ENCODE results near the gene OGFOD1.
A peak's percentile ranks its signal among the peaks of the same experiment; 100 is the strongest.
"Not testable (repeated sequence)": the region's sequence is repeated elsewhere in the genome, so short reads cannot be mapped to it uniquely, and the experiment has no call there.

The OGFOD1 gene

GRCh38 chr16:56481468-56482122 is 30.2 kb downstream of the OGFOD1 start:
- no peak for DNase-seq

- DNase-seq: no peak
These were observed 31.4 kb downstream of the OGFOD1 start for GRCh38 chr16:56482683-56483236.

DNA sequence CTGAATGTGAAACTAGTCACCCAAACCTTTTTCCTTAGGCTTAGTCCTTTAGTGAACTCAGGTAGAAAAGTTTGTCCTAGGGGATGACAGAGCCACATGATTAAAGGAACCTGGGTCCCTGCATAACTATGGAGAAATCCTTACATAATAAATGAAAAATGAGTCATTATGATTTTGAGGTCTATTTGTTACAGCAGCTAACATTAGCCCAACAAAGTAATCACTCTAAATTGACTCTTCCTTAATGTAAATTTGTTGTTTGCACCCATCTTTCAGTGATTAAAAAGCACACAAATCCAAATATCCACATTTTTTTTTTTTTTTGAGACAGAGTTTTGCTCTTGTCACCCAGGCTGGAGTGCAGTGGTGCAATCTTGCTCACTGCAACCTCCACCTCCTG is 32.0 kb downstream of the OGFOD1 start:
- DNase-seq: no peak

- no peak for DNase-seq
These were observed 36.7 kb downstream of the OGFOD1 start for GRCh38 chr16:56488035-56488434.

DNA sequence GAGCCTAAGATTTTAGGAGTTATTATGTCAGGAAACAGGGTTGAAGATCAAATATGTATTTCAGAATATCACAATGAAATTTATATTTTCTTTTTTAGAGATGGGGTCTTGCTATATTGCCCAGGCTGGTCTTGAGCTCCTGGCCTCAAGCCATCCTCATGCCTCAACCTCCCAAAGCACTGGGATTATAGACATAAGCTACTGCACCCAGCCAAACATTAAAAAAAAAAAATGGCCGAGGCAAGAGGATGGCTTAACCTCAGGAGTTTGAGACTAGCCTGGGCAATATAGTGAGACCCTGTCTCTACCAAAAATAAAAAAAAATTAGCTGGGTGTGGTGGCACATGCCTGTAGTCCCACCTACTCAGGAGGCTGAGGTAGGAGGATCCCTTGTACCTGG is 37.5 kb downstream of the OGFOD1 start:
- not testable (repeated sequence) for DNase-seq

- DNase-seq: no peak
These were observed 40.4 kb downstream of the OGFOD1 start for GRCh38 chr16:56491657-56492261.

DNA sequence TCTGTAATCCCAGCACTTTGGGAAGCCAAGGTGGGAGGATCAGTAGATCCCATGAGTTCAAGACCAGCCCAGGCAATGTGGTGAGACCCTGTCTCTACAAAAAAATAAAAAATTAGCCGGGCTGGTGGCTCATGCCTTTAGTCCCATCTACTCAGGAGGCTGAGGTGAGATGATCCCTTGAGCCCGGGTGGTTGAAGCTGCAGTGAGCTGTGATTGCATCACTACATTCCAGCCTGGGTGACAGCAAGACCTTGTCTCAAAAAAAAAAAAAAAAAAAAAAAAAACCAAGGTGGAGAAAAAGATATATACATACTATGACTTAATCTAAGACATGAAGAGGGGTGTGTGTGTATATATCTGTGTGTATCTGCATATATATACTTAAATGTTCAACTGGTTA is 41.8 kb downstream of the OGFOD1 start:
- DNase-seq: no peak

GRCh38 chr16:56493815-56494214 is 42.5 kb downstream of the OGFOD1 start:
- no peak for DNase-seq

DNA sequence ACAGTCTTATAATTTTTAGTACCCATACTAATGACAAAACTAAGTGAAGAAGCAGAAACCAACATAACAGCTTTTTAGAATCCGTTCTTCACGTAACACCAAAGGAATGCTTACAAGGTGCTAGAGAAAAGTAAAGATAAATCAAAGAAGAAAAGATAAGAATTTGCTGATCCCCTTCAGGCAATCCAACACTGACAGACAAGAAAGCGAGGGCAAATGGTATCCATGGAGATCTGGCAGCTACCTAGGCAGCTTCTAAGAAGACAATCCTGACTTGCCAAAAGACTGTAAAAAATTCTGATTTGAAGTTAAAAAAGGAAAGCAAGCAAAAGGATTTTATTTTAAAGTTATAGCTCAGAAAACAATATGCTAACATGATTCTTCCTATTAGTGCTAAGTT is 53.8 kb downstream of the OGFOD1 start:
- no peak for DNase-seq

GRCh38 chr16:56506941-56507340 is 55.6 kb downstream of the OGFOD1 start:
- DNase-seq: no peak

DNA sequence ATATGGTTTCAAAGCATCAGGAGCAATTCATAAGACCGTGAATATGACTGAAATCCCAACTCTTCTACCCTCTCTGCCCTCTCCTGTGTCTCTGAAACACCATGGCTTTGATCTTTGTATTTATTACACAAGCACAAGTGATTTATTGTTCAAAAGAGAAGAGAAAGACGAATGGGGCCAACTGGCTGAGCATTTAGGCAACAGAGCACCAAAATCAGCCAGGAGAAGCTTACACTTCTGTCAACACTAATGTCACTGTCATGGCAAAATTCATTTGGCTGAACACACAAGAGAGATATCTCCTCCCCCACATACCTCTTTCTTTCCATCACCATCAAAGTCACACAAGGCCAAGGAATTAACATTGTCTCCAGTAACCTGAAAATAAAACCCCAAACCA is 59.2 kb downstream of the OGFOD1 start:
- DNase-seq: no peak

DNA sequence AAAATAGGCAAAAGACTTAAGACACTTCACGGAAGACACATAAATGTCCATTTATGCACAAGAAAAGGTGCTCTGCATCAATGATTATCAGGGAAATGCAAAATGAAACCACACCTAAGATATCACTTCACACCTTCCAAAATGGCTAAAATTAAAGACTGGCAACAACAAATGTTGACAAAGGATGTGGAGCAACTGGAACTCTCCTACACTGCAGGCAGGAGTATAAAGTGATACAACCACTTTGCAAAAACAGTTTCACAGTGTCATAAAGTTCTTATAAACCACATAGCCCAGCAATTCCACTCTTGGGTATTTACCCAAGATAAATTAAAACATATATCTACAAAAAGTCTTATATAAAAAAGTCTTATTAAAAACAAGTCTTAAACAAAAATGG is 60.7 kb downstream of the OGFOD1 start:
- DNase-seq: no peak

DNA sequence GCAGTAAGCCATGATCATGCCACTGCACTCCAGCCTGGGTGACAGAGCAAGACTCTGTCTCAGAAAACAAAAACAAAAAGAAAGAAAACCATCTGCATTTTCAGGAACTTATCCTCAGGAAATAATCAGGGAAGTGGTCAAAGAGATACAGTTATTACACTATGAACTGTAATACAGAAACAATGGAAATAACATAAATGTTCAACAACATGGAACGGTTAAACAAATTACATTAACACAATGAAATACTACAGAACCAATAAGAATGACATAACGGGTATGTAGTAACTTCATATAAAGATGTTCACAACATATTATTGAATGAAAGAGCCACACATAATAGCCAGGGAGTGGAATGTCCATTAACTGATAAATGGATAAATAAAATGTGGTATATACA is 61.7 kb downstream of the OGFOD1 start:
- DNase-seq: no peak

- peak; percentile 7 for DNase-seq
These were observed 62.6 kb downstream of the OGFOD1 start for GRCh38 chr16:56513972-56514371.

DNA sequence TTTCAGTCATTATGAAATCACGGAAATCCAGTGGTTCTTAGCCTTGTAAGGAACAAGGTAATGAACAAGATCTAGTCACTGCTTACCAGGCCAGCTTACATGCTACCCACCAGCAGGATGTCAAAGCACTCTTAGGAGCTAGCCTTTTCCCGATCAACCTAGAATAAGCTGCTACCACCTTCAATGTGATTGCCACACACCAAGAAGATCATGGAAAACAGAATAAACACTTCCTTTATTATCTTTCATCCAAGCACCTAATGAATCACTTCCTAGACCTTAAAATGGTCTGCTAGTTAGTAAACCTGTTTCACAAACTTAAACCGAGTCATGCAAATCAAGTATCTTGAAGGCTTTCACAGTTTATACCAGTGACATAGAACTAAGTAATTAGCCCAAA is 63.5 kb downstream of the OGFOD1 start:
- DNase-seq: no peak

DNA sequence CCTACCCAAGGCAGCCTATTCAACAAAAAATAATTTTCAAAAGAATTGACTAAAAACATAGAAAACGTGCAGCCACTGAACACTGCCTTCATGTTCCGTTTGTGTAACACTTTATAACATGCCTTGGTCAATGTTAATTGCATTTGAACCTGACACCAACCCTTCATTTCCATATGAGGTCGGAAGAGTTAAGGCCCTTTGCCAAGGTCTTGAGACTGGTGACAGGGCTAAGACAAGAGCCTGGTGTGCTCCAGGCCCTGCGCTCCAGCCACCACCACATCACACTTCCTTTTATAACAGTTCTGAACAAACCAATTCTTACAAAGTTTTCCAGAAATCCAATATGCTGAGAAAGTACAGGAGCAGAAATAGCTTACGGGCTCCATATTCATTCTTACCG is 64.3 kb downstream of the OGFOD1 start:
- no peak for DNase-seq

- DNase-seq: no peak
These were observed 65.9 kb downstream of the OGFOD1 start for GRCh38 chr16:56517206-56517605.

DNA sequence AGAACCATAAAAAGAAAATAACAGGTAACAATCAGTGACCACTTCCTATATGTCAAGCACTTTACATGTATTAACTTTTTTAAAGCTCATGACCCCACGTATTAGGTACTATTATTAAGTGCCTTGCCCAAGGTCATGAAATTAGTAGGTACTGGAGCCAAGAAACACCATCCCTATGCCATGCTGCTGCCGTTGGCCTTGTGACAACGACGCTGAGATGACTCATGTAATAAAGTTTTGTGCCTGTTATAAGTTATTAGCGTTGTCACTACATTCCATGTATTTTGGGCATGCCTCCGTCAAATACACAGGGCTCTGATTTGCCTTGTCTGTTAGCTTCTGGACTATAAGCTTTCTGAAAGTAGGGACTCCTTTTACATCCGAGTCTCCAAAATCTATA is 67.1 kb downstream of the OGFOD1 start:
- DNase-seq: no peak

DNA sequence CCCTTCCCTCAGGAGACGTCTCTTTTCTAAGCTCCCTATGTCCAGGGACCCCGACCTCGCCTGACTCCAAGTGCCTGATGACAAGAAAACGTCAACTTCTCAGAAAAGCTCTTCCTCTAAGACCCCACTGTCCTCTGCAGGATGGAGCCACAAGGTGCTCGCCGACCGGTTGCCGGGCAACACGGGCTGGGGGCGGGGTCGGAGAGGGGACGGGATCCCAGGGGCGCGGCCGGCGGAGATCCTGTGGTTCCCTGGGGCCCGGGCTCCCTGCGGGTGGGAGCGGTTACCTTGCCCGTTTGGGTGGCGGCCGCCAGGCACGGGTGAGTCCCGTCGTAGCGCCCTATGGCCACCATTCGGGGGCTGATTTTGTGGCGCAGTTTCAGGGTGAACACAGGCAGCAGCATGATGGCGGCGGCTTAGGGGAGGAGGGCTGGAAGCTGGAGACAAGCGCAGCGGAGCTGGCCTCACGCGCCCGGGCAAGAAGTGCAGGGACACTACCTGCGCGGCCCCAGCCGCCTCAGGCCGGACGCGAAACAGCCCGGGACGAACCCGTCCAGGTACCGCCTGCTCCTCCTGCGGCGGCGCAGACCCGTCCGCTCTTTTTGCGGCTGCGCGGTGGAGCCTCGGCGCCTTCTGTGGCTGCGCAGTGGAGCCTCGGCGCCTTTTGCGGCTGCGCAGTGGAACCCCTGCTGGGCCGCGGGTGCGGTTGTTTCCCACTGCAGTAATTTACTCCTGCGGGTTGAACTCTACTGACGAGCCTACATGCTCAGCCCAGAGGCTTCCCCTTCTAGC is 68.3 kb downstream of the OGFOD1 start, which contains the start of gene BBS2:
TSS of gene BBS2 (minus strand) at position 566 of the 792 bp plus-strand sequence. CDS start at position 404, 162 bp downstream.
- DNase-seq: peak; percentile 92

DNA sequence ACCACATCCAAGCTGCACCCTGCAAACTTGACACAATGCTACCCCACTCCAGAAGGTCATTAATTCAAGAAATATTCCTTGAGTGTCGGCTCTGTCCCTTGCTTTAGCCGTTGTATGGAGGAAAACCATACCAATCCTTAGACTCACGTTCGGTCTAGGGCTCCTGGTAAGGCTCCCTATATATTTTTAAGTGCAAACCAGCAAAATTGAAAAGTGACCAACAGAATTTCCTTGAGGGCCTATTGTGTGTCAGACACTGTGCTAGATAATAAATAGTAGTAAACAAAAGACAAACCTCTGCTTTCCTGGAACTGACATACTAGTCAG is 68.9 kb downstream of the OGFOD1 start:
- no peak for DNase-seq

DNA sequence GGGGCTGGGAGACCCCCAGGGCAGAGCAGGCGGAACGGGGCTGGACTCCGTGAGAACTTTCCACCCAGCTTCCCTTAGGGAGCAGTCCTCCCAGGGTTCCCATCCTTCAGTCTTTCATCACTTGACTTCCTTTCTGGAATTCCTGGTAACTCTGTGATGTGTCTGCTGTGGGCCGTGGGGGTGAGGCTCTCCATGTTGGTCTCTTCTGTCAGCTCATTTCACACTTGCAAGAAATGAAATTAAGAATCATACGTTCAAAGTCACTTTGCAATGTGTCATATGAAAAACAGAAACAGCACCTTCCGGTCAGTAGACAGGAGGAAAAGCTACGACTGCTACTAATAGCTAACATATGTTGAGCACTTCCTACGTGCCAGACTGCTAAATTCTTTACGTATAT is 73.9 kb downstream of the OGFOD1 start:
- DNase-seq: no peak
